PFSK-1 (cell line): Measurements from ENCODE around the gene BRPF3.

Experiments used
- POLR2AphosphoS5 ChIP-seq: IDR thresholded peaks from 2 replicates; pipeline ENCODE4 v1.6.1; 2012; ENCODE audit warnings: low read depth, mild to moderate bottlenecking, control low read depth, low read length, moderate library complexity
- REST ChIP-seq, 2 experiments: IDR thresholded peaks; 2 replicates each; pipeline versions ENCODE4 v1.6.1 to v1.8.0; 2011 to 2012; ENCODE audit warnings: low read depth in 2 of 2, low read length in 2 of 2, control low read depth in 1 of 2, inconsistent platforms in 1 of 2, mild to moderate bottlenecking in 1 of 2, moderate library complexity in 1 of 2; ENCODE audit not compliant: insufficient read depth in 1 of 2
- SIN3A ChIP-seq: IDR thresholded peaks from 2 replicates; pipeline ENCODE4 v1.6.1; 2012; ENCODE audit warnings: mild to moderate bottlenecking, low read length, moderate library complexity, borderline replicate concordance; ENCODE audit not compliant: insufficient read depth
- TAF1 ChIP-seq: IDR thresholded peaks from 2 replicates; pipeline ENCODE4 v1.6.1; 2012; ENCODE audit warnings: low read length, control low read depth, borderline replicate concordance; ENCODE audit not compliant: insufficient read depth

- TF ChIP-seq POLR2AphosphoS5, result no peak
- TF ChIP-seq REST (IDR thresholded peaks at IDR 0.05; ENCODE audit: insufficient read depth in 1 of 2, low read depth in 2 of 2, low read length in 2 of 2), result no peak
- no peak for TF ChIP-seq SIN3A
- TF ChIP-seq TAF1, result no peak
Measured at GRCh38 chr6:36200154-36200891, 3.8 kb downstream of the BRPF3 start.
